Mucosa of rectum (tissue), 2 donors: ENCODE data around the gene PSMB4.
"Not testable (repeated sequence)": the region's sequence is repeated elsewhere in the genome, so short reads cannot be mapped to it uniquely, and the experiment has no call there.

Source experiments
- H3K27ac ChIP-seq, 2 donors: one replicate each; pipeline ENCODE4 v1.7.0; 2013; ENCODE audit warnings: inconsistent platforms in 2 of 2, low read depth in 2 of 2, low read length in 2 of 2
- H3K27me3 ChIP-seq, 2 donors: one replicate each; pipeline ENCODE4 v1.7.0; 2013; ENCODE audit warnings: low read length in 2 of 2; ENCODE audit not compliant: control insufficient read depth in 2 of 2, insufficient read depth in 2 of 2
- H3K36me3 ChIP-seq, 2 donors: one replicate each; pipeline ENCODE4 v1.7.0; 2013; ENCODE audit warnings: low read length in 2 of 2; ENCODE audit not compliant: control insufficient read depth in 2 of 2, insufficient read depth in 2 of 2
- H3K4me1 ChIP-seq, 2 donors: one replicate each; pipeline ENCODE4 v1.7.0; 2013; ENCODE audit warnings: low read length in 2 of 2, mild to moderate bottlenecking in 1 of 2; ENCODE audit not compliant: control insufficient read depth in 2 of 2, insufficient read depth in 2 of 2
- H3K4me3 ChIP-seq, 2 donors: one replicate each; pipeline ENCODE4 v1.7.0; 2013; ENCODE audit warnings: low read length in 2 of 2
- H3K9ac ChIP-seq, 2 donors: one replicate each; pipeline ENCODE4 v1.7.0; 2013; ENCODE audit warnings: low read length in 2 of 2, low read depth in 1 of 2, mild to moderate bottlenecking in 1 of 2
- H3K9me3 ChIP-seq, 2 donors: one replicate each; pipeline ENCODE4 v1.7.0; 2013; ENCODE audit warnings: low read length in 2 of 2; ENCODE audit not compliant: control insufficient read depth in 2 of 2
- donor health status: healthy.
- donor health status: Normal muscosa, but diverticular disease.

Gene PSMB4

DNA sequence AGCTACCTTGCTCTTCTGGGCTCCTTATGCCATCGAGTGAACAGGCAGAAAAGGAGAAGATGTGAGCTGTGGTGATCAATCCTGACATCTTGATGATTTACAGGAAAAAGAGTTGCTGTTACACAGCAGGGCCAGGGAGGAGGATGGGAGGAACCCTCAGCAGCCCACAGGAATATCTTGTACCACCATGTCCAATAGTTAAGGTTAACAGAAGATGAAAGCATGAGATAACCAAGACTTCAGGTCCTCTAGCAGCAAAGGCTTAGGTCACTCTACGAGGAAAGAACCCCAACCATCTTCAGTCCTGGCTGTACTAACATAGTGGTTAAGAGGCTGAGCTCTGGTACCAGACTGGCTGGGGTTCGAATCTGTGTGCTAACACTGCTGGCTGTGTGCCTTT, 14.8 kb upstream of the PSMB4 start:
- H3K36me3 ChIP-seq, result no peaks in the 10 kb centered on the region
- no peaks in the 10 kb centered on the region for H3K27me3 ChIP-seq
- no peaks in the 10 kb centered on the region for H3K9me3 ChIP-seq
- no peak overlapping the region for H3K9ac ChIP-seq
- H3K4me3 ChIP-seq, result no peak overlapping the region
- no peak overlapping the region for H3K27ac ChIP-seq
- peaks cover 0 to 7% of the 10 kb centered on the region in 2 donors for H3K4me1 ChIP-seq

DNA sequence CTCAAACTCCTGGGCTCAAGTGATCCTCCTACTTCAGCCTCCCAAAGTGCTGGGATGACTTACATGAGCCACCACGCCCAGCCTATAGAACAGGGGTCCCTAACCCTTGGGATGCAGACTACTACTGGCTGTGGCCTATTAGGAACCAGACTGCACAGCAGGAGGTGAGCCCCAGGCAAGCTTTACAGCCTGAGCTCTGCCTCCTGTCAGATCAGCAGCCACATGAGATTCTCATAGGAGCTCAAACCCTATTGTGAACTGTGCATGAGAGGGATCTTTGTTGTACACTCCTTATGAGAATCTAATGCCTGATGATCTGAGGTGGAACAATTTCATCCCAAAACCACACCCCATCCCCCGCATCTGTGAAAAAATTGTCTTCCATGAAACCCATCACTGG, 13.4 kb upstream of the PSMB4 start:
- H3K4me3 ChIP-seq, result no peak overlapping the region
- no peak overlapping the region for H3K27ac ChIP-seq
- H3K27me3 ChIP-seq, result no peaks in the 10 kb centered on the region
- no peaks in the 10 kb centered on the region for H3K36me3 ChIP-seq
- H3K9me3 ChIP-seq, result no peaks in the 10 kb centered on the region
- no peak overlapping the region for H3K9ac ChIP-seq
- peaks cover 0 to 8% of the 10 kb centered on the region in 2 donors for H3K4me1 ChIP-seq

DNA sequence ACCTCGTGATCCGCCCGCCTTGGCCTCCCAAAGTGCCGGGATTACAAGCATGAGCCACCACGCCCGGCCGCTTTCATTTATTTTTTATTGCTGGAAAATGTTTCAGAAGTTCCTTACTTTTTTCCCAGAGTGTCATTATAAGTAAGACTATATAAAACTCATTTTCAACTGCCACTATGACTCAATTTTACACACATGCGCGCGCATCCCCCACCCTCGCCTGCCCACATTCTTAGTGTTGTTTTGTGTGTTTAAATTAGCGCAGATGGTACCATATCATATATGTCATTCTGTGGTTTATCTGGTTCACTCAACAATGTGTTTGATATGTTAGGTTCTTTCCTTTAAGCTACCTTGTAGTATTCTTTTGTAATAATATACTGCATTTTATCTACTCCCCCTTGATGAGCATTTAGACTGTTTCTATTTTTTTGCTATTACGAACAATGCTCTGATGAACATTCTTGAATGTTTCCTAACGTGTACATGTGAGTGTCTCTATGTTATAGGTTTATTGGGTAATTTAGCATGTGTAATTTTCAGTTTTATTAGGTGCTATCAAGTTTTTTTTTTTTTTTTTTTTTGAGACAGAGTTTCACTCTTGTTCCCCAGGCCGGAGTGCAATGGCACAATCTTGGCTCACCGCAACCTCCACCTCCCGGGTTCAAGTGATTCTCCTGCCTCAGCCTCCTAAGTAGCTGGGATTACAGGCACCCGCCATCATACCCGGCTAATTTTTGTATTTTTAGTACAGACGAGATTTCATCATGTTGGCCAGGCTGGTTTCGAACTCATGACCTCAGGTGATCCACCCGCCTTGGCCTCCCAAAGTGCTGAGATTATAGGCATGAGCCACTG, 8.9 kb upstream of the PSMB4 start:
- H3K27ac ChIP-seq, result peak overlapping the region; percentile 38 to 42
- not testable (repeated sequence) for H3K4me3 ChIP-seq, H3K36me3 ChIP-seq, H3K4me1 ChIP-seq, H3K9me3 ChIP-seq, H3K27me3 ChIP-seq, H3K9ac ChIP-seq

DNA sequence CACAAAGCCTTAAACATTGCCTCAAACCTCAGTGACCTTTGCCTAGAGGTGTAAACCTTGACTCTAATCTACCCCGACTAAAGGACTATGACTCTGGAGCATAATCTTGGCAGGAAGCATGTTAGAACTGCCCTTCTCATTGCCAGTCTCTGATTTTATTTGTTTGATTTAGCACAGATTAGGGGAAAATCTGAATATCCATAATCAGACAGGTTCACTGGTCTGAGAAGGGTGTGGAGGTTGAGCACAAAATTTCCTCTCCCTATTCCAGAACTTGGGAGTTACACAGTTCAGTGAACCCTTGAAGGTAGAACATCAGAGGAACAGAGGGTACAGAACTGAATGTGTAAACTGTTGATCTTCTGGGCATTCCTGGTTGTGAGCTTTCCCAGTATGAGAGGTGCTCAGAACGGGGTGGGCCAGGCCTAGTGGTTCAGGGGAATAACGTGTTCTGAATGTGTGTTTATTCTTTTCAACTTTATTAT, 8.3 kb upstream of the PSMB4 start:
- no peaks in the 10 kb centered on the region for H3K9me3 ChIP-seq
- no peak overlapping the region for H3K4me3 ChIP-seq
- H3K36me3 ChIP-seq, result no peaks in the 10 kb centered on the region
- peaks cover 0 to 7% of the 10 kb centered on the region in 2 donors for H3K4me1 ChIP-seq
- no peak overlapping the region for H3K9ac ChIP-seq
- peak overlapping the region; percentile 38 to 42 for H3K27ac ChIP-seq
- H3K27me3 ChIP-seq, result no peaks in the 10 kb centered on the region

DNA sequence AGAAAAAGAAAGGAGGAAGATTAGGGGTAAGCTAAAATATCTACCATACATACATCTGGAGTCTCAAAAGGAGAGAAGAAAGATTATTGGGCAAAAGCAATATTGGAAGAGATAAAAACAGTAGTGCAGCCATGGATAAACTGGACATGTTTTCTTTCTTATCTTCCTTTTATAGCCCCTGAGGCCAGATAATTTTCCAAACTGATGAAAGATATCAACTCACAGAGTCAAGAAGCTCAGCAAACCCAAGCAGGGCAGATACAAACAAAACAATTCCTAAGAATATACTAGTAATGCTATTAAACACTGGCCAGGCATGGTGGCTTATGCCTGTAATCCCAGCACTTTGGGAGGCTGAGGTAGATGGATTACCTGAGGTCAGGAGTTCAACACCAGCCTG, 5.8 kb upstream of the PSMB4 start:
- Histone ChIP-seq H3K4me3 (no peak overlapping the region), H3K4me1 (peaks cover 0 to 7% of the 10 kb centered on the region in 2 donors), H3K27me3 (no peaks in the 10 kb centered on the region), H3K9me3 (no peaks in the 10 kb centered on the region), H3K36me3 (no peaks in the 10 kb centered on the region), H3K9ac (no peak overlapping the region), H3K27ac (no peak overlapping the region)

DNA sequence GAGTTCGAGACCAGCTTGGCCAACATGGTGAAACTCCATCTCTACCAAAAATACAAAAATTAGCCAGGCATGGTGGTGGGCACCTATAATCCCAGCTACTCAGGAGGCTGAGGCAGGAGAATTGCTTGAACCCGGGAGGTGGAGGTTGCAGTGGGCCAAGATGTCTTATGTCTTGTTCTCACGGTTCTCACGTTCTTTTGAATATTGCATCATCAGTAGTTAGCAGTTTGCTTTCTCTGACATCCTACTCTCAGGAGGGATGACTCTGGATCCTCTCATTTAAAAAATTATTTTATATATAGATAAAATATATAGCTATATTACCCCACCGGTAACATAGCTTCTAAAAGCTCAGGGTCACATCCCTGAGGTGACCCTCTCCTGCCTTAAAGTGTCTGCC, 3.1 kb upstream of the PSMB4 start:
- H3K27ac ChIP-seq, H3K27me3 ChIP-seq, H3K9ac ChIP-seq: not testable (repeated sequence)

DNA sequence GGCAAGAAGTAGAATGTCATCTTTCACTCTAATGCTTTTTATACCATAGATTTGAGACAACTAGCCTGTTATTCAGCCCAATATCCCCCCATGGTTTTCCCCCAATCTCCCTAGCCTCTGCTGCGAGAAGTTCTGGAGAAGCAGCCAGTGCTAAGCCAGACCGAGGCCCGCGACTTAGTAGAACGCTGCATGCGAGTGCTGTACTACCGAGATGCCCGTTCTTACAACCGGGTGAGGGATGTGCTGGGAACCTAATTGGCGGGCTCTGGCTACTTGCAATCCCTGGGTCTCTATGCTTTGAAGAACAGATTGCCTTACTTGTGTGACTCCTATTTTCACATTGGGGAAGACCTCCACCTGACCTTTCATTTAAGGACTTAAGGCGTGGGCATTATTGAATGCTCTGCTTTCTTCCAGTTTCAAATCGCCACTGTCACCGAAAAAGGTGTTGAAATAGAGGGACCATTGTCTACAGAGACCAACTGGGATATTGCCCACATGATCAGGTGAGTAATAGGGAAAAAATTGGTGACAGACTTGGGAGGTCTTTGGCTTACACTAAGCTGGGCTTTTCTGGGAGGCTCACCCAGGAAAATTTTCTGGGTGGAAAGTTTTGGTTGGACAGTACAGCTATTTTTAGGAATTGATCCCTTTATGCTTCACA, 1.9 kb downstream of the PSMB4 start:
- no peak overlapping the region for H3K4me3 ChIP-seq
- H3K9ac ChIP-seq, result no peak overlapping the region
- H3K9me3 ChIP-seq, result no peaks in the 10 kb centered on the region
- H3K4me1 ChIP-seq, result peaks cover 8 to 9% of the 10 kb centered on the region in 2 donors
- peaks cover 45 to 47% of the 10 kb centered on the region in 2 donors for H3K36me3 ChIP-seq
- no peaks in the 10 kb centered on the region for H3K27me3 ChIP-seq
- H3K27ac ChIP-seq, result no peak overlapping the region

More for the DNA sequence above, 3.1 kb upstream of the PSMB4 start:
- not testable (repeated sequence) for H3K4me1 ChIP-seq, H3K9me3 ChIP-seq, H3K4me3 ChIP-seq, H3K36me3 ChIP-seq

DNA sequence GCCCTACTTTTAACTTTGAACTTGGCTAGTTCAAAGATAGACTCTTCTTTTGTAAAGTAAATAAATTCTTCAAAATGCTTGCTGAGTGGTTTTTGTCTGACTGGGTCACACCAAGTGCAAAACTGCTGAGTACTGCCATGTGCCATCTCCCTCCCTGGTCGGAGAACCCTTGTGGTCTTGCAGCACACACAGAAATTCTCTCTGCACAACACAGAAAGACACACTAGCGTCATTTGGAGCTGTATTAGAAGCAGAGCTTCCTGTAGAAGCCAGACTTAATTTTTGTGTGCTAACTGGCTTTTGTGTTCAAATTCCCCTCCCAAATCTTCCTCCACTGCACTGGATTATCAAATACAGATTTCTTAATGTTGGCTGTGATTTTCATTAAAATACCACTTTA, 2.5 kb downstream of the PSMB4 start:
- Histone ChIP-seq H3K4me3 (no peak overlapping the region), H3K36me3 (peaks cover 51 to 53% of the 10 kb centered on the region in 2 donors), H3K4me1 (peaks cover 8 to 9% of the 10 kb centered on the region in 2 donors), H3K27ac (no peak overlapping the region), H3K27me3 (no peaks in the 10 kb centered on the region), H3K9me3 (no peaks in the 10 kb centered on the region), H3K9ac (no peak overlapping the region)

DNA sequence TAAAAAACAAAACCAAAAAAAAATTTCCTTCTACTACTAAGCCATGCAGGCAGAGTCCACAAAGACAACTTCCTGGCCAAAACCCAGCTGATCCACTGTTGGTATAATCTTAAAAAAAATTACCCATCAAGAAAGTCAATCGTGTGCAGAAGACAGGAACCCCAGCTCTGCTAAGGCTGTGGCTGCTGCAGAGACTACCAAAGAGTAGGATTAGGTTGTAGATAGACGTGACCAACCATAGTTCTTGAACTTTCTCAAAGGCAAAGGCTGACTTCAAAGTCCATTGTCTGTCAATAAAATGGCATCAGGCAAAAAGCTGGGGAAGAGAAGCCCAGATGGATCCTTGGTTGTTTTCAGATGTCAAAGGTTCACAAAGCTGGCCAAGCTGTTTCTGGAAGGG, 3.4 kb downstream of the PSMB4 start:
- no peak overlapping the region for H3K9ac ChIP-seq
- H3K4me1 ChIP-seq, result peaks cover 8 to 9% of the 10 kb centered on the region in 2 donors
- H3K36me3 ChIP-seq, result peaks cover 58 to 60% of the 10 kb centered on the region in 2 donors
- H3K9me3 ChIP-seq, result no peaks in the 10 kb centered on the region
- no peaks in the 10 kb centered on the region for H3K27me3 ChIP-seq
- H3K27ac ChIP-seq, result no peak overlapping the region
- no peak overlapping the region for H3K4me3 ChIP-seq

DNA sequence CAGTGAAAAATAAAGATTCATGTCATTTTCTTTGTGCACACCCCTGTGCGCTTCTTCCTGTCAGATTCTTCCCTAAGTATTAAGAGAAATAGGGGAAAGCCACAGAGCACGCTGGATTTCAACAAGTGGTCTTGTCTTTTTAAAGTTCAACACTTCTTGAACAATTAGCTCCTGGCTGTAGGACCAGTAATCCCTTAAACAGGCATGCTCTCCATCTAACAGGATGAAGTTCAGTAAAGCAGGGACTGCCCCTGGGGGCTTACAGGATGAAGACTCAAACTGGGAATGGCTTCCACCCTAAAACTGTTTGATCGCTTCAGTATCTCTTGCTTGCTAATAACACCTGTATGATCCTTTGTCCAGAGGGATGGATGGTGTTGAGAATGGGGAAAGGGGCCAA, 4.2 kb downstream of the PSMB4 start:
- no peaks in the 10 kb centered on the region for H3K9me3 ChIP-seq
- H3K36me3 ChIP-seq, result peaks cover 66 to 68% of the 10 kb centered on the region in 2 donors
- no peak overlapping the region for H3K4me3 ChIP-seq
- H3K27me3 ChIP-seq, result no peaks in the 10 kb centered on the region
- H3K4me1 ChIP-seq, result peaks cover 8 to 9% of the 10 kb centered on the region in 2 donors
- no peak overlapping the region for H3K27ac ChIP-seq
- H3K9ac ChIP-seq, result no peak overlapping the region
